ENCODE results near the gene PRSS36.
"Not testable (repeated sequence)": the region's sequence is repeated elsewhere in the genome, so short reads cannot be mapped to it uniquely, and the experiment has no call there.

PRSS36 gene

DNA sequence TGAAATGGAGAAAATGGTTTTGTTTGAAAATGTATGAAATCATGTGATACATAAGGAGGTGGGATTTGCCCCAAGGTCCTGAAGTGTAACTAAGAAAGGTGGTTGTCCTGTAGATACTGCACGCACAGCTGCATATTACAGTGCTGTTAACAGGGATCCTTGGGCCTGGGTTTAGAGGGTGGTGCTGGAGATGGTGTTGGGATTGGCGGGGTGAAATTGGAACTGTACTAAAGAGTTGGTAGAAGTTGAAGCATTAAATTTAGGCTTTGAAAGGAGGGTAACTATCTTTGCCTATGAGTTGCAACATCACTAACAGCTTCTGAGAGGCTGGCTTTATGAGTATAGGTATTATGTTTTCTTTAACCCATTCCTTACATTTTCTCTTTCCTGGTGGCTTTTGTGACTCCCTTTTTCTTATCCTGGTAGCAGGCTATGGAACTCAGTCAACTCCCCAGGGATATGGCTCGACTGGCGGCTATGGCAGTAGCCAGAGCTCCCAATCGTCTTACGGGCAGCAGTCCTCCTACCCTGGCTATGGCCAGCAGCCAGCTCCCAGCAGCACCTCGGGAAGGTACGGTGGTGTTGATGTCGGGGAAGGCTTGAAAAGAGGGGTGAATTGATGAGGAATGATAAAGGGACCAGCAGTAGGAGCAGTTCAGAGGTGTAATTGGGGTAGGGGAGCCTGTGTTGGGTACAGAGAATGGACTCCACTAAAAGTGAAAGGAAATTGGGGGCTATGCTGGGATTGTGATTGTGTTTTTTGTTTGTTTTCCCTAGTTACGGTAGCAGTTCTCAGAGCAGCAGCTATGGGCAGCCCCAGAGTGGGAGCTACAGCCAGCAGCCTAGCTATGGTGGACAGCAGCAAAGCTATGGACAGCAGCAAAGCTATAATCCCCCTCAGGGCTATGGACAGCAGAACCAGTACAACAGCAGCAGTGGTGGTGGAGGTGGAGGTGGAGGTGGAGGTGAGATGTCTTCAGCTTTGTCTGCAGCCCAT lies 33.9 kb upstream of the PRSS36 start:
- no peak for DNase-seq

DNA sequence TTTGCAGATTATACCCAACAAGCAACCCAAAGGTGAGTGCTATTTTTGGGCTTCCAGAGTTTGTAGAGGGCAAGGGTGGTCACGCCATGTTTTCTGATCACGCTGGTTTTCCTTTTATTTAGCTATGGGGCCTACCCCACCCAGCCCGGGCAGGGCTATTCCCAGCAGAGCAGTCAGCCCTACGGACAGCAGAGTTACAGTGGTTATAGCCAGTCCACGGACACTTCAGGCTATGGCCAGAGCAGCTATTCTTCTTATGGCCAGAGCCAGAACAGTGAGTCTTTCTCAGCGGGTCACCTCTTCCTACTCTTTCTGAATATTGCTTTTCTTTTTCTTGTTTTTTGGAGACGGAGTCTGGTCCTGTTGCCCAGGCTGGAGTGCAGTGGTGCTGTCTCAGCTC lies 32.5 kb upstream of the PRSS36 start:
- DNase-seq = no peak

DNA sequence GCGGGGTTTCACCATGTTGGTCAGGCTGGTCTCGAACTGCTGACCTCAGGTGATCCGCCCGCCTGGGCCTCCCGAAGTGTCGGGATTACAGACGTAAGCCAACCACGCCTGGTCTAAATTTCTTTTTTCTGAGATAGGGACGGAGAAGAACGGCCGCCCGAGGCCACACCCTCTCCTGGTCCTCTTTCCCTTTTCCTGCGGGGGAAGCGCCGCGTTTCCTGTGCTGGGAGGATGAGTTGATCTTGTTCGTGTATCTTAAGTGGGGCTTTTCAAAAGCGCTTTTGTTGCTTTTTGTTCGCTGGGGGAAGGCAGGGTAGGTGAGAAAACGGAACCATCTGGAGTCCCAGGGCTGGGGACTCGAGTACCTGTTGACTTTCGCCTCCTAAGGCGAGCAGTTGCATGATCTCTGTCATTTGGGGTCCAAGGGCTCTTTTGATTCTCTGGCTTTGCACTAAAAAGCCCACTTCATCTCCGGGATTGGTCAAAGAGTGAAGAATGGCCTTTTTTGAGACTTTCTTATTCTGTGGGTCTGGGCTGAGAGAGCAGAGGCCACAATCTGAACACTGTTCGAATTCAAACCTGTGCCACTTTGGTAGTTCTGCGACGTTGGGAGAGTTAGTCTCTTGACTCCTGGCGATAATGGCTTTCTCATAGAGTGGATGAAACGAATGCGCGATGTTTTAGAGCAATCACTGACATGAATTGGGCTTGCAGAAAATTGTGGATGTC lies 31.4 kb upstream of the PRSS36 start:
- peak; percentile 61 for DNase-seq

DNA sequence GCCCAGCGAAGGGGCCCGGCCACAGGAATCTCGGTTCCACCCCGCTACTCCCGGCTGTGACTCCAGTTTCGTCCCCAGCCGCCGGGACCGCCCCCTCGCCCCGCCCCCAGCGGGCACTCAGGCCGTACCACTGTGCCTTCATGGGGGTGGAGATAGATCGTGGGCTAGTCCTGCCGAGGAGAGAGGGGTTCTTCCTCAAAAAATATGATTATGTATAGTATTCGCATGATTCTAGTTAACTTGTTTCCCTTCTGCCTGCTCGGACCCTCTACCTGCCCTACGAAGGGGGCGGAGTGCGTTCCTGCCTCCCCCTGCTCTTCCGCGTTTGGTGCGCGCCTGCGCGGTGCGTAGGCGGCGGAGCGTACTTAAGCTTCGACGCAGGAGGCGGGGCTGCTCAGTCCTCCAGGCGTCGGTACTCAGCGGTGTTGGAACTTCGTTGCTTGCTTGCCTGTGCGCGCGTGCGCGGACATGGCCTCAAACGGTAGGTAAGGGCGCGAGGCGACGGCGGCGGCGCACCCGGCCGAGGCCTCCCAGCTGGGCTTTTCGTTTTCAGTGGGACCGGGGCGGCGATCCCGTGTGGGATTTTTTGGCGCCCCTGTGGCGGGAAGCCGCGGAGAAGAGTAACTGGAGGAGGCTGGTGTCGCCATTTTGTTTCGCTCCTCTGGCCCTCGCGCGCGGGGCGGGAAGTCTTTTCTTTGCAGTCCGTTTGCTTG lies 30.0 kb upstream of the PRSS36 start, which contains the start of gene FUS:
Gene FUS, plus strand, starts transcription at position 393 of the 713 bp plus-strand sequence. Its CDS starts 76 bp downstream, at position 469.
- DNase-seq = peak; percentile 98

DNA sequence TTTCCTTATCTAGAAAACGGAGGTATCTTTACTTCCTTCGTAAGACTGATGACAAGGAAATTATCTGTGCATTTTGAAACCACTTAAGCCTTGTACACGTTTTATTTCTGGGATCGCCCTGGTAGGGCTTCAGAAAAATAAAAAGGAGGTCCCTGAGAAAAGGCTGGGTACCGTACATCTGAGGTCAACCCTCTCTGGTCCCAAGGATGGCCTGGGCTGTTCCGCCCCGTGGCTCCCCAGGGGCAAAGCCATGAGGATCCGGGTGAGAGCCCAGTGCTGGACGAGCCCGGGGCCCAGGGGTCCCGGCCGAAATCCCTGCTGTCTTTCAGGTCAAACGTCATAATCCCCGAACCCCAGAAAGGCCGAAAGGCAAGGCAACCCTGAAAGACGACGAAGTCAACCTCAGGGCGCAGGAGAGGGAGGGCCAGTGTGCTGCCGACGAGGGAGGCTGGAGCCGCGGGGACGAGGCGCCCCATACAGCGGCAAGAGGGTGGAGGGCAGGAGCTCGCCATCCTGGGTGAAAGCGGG lies 29.4 kb upstream of the PRSS36 start:
- DNase-seq = no peak

DNA sequence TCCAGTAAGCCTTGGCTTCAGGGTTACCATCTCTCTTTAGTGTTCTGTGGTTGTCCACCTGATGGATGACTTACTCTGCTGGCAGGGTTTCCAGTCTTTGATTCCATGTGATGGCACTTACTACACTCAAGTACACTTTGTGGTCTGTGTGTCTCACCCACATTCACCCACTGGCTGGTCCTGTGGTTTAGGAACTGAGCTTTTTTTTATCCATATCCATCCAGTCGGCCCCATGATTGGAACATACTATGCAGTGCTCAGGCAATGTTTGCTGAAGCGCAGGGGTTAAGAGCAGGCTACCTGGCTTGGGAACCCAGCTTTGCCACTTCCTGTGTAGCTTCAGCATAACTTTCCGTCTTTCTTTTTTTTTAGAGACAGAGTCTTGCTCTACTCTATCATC lies 27.3 kb upstream of the PRSS36 start:
- peak; percentile 69 for DNase-seq

DNA sequence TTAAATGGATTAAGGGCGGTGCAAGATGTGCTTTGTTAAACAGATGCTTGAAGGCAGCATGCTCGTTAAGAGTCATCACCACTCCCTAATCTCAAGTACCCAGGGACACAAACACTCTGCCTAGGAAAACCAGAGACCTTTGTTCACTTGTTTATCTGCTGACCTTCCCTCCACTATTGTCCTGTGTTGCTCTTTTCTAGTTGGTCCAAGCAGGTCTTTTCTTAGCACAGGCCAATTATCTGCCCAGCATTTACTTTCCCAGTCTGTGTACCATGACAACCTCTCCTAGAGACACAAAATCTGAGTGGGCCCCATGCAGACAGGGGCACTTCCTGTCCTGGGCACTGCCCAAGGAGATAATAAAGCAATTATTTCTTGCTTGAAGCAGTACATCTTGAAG lies 20.2 kb upstream of the PRSS36 start:
- DNase-seq = not testable (repeated sequence)

DNA sequence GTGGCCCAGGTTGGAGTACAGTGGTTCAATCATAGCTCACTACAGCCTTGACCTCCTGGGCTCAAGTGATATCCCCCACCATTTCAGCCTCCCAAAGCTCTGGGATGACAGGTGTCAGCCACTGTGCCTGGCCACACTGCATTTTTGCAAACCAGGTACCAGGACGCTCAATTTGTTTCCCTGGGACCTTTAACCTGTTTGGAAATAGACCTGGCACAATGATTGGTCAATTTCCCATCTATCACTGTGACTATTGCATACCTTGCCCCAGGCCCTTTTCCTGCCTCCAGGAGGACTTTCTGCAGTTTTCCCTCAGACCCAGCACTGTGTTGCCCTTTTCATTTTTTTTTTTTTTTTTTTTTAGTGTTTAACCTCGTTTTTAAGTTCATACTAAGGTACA lies 19.0 kb upstream of the PRSS36 start:
- DNase-seq = no peak

DNA sequence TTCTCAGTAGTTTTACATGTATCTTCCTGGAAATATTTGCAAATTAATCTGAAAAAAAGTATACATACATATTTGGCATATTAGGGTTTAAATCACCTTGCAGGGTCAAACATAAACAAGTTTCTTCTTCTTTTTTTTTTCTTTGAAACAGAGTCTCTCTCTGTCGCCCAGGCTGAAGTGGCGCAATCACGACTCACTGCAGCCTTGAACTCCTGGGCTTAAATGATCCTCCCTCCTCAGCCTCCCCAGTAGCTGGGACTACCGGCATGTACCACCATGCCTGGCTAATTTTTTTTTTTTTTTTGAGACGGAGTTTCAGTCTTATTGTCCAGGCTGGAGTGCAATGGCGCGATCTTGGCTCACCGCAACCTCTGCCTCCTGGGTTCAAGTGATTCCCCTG lies 17.4 kb upstream of the PRSS36 start:
- DNase-seq = no peak

DNA sequence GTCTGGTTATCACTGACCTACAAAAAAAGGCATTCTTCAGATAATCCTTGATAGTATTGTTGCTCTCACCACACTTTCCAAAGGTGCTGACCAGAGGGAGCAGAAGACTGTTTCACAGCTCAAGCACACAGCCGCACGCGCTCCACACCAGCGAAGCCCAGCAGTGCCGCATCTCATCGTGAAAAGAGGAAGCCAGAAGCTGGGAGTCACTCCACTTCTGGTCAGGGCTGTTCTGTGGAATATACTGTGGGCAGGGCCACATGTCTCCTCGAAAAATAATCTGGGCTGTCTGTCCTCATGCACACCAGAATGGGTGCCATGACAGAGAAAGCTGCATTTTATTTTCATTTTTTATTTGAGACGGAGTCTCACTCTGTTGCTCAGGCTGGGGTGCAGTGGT lies 7.3 kb upstream of the PRSS36 start:
- DNase-seq = peak; percentile 73

DNA sequence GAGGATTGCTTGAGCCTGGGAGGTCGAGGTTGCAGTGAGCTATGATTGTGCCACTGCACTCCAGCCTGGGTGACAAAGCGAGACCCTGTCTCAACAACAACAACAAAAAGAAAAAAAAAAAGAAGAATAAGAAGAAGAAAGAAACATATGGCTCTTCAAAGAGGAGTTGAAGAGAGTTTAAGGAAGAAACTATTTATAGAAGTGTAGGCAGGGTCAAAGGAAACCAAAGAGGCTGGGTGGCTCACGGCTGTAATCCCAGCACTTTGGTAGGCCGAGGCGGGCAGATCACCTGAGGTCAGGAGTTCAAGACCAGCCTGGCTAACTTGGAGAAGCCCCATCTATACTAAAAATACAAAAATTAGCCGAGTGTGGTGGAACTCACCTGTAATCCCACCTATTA lies 1.1 kb upstream of the PRSS36 start:
- DNase-seq = not testable (repeated sequence)

DNA sequence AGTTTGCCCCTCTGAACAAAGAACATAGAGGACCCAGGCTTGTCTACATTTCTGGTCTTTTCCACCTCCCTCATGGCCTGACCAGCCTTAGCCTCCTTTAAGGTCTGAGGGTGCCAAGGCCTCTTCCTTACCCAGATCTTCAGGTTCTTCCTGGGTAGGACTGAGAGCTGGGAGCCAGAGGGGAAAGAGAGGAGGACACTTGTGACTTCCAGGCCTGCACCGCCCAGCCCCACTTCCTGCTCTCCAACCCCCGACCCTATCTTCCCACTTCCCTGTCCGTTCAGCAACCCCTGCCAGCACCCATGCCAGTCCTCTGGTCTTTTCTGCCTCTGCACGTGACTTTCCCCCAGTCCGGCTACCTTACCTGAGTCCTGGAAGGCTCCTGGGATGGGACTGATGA lies 534 bp downstream of the PRSS36 start:
- no peak for DNase-seq

DNA sequence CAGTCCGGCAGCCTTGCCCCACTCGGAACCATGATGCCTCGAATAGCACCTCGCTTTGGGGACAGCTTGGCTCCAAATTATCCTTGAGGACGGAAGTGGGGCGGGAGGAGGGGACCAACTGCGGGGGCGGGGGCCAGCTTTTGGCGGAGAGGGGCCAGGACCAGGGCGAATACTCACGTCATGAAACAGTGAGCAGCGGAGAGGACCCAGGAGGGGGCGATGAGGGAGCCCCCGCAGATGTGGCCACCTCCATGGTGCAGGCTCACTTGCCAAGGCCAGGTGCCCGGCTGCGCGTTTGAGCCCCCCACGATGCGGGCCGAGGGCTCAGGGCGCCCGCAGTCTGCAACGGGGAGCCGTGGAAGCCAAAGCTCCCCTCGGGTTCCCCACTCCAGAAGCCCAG lies 970 bp downstream of the PRSS36 start:
- DNase-seq = no peak

DNA sequence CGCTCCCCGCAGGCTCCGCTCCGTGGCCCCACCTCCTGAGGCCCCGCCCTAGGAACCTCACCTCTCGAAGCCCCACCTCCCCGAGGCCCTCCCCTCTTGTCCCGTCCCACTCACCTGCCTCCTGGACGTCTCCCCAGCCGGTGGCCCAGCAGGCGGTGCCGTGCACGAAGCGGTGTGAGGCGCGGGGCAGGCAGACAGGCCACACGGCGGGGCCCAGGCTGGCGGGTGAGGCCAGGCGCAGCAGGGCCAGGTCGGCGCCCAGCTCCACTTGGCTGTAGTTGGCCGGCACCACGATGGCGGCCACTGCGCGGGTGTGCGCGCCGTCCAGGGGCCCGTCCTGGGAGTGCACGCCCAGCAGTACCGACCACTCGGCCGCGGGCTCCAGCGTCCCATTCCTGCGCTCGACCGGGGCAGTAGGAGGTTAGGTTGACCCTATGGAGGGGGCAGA lies 1.6 kb downstream of the PRSS36 start:
- DNase-seq = no peak

DNA sequence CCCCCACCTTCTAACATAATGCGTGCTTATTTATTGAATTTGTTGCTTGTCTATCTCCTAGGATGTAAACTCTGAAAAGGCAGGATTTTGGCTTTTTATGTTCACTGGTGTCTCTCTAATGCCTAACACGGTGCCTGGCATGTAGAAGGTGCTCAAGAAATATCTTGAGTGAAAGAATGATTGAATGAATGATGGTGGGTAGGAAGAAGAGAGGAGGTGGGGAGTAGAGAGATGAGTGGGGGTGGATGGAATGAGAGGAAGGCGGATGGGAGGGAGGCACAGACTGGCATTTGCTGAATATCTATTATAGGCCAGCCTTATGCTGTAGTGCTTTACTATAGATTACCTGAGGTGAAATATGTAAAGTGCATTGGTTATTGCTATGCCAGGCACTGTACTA lies 2.3 kb downstream of the PRSS36 start:
- no peak for DNase-seq

DNA sequence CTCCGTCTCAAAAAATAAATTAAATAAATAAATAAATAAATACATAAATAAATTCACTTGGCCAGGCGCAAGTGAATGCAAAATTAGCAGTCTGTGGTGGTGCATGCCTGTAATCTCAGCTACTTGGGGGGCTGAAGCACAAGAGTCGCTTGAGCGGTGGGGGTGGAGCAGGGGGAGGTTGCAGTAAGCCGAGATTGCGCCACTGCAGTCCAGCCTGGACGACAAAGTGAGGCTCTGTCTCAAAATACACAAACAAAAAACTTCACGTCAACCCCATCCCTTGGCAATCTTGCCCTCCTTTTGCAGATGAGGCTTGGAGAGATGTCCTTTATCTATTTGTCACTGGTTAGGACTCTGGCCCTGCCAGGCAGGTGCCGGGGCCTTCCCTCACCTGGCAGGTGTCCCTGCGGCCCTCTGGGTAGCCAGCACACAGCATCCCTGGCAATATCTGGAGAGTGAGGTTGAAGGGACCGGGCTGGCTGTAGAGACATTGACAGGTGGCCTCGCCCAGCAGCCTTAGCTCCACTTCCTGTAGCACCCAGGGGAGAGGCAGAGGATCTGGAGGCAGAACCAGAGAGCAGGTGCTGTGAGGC lies 4.4 kb downstream of the PRSS36 start:
- peak; percentile 35 for DNase-seq

DNA sequence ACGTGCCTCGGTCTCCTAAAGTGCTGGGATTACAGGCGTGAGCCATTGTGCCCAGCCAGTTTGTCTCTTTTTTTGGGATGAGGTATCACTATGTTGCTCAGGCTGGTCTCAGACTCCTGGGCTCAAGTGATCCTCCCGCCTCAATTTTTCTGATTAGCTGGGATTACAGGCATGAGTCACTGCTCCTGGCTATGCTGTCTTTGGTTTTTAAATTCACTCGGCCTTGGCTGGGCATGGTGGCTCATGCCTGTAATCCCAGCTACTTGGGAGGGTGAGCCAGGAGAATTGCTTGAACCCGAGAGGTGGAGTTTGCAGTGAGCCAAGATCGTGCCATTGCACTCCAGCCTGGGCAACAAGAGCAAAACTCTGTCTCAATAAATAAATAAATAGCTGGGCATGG lies 5.4 kb downstream of the PRSS36 start:
- DNase-seq = not testable (repeated sequence)

DNA sequence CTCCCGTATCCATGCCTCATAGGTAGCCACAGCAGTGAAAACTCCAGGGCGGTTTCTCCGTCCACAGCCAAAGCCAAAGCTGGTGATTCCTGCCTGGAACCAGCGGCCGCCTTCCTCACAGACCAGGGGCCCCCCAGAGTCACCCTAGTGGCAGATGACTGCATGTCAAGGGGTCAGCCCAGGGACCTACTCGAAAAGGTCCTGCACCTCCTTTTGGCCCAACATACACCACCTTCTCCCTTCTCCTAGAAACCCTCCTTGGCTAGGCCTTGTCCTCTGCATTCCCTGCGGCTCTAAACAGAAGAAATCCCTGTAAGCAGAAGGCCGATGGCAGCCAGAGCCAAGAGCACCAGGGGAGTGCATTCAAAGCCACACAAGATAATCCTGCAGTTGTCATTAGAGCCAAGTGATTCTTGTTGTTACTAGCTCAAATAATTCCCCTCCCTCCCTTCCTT lies 6.1 kb downstream of the PRSS36 start:
- no peak for DNase-seq

DNA sequence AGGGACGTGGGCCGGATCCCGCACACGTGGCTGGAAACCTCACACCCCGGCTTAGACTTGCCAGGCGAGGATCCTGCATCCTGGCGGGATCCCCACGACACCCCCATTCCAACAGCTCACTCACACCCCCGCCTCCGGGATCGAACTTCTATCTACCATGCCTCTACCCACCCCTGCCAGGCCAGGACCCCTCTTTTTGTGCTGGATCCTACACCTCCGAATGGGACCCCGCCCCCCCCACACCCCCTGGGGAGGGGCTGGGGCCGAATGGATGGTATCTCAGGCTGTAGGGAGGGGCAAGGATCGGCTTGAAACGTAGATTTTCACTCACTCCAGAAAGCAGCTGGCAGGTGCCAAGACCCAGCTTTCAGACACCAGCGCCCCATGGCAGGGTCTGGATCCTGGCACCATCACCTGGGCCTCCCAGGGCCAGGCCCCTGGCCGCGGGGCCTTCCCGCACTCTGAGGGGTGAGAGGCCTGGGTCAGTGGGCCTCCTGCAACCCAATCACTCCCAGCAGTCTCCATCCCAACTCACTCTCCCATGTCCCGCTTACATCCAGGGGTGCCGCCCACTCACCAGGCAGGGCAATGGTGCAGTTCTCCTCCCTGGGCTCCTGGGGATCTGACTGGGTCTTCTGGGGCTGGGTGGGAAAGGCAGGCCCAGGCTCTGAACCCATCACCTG lies 6.7 kb downstream of the PRSS36 start:
- no peak for DNase-seq

DNA sequence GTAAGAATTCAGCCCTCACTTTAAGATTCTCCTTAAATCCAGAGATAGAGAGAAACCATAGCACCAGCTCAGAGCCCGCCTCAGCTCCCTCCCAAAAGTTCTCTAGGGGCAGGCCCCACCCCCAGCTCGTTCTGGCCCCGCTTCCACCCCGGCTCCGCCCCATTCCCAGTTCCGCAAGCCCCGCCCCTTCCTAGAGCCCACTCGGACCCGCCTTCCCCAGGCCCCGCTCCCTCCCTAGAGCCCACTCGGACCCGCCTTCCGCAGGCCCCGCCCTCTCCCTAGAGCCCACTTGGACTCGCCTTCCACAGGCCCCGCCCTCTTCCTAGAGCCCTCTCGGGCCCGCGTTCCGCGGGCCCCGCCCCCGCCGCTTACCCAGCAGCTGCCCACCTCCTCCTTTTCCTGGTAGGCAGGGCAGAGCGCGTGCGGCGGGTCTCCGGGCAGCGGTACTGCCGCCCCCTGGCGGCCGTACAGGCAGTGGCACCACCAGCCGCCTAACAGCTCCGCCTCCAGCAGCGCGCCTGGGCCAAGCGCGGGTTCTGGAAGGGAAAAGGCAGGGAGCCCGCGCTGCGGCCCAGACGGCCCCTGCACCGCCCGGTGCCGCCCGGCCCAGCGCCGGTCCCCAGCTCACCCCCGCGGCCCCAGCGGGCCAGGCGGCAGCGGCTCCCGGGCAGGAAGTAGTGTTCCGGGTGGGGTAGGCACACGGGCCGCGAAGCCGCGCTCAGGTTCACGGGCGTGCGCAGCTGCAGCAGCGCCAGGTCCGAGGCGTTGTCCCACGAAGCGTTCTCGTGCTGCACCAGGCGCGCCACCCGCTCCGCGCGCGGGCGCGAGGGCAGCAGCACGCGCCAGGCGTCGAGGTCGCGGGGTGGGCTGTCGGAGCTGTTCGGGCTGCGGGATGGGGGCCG lies 7.5 kb downstream of the PRSS36 start:
- DNase-seq = peak; percentile 100

Data from RPMI8226 (cell line).